ENCODE data around the gene AQP1.

- TF ChIP-seq ISL1 (CRISPR knock-in tag; IDR thresholded peaks at IDR 0.05) (no peak), PPARA (CRISPR knock-in tag; IDR thresholded peaks at IDR 0.05; ENCODE audit: borderline replicate concordance) (no peak), OSR1 (CRISPR knock-in tag; IDR thresholded peaks at IDR 0.05) (no peak)
- TF ChIP-seq, protein P1, sequence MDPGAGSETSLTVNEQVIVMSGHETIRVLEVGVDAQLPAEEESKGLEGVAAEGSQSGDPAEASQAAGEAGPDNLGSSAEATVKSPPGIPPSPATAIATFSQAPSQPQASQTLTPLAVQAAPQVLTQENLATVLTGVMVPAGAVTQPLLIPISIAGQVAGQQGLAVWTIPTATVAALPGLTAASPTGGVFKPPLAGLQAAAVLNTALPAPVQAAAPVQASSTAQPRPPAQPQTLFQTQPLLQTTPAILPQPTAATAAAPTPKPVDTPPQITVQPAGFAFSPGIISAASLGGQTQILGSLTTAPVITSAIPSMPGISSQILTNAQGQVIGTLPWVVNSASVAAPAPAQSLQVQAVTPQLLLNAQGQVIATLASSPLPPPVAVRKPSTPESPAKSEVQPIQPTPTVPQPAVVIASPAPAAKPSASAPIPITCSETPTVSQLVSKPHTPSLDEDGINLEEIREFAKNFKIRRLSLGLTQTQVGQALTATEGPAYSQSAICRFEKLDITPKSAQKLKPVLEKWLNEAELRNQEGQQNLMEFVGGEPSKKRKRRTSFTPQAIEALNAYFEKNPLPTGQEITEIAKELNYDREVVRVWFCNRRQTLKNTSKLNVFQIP (CRISPR knock-in tag; IDR thresholded peaks at IDR 0.05; ENCODE audit: borderline replicate concordance, low read depth) = no peak
These were observed 44.7 kb upstream of the AQP1 start for GRCh38 chr7:30866939-30867338.
